ENCODE measurements around the gene OPRM1.

DNA sequence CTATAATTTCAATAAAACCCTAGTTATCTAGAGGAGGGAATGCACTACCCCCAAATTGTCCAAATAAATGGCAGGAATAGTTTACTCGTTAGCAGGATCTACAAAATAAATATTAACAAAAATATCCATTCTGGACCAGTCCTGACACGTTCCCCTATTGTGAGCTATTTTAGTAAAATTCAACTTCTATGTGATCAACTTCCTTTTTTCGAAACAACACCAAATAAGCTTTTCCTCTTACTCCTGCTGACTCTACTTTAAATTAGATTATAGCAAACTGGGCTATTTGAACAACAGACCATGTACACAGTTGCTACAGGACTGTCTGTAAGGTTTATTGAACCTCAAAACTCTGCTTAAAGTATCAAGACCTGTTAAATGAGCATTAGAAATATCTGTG is 163.3 kb downstream of the OPRM1 start:
- TF ChIP-seq TAF1 (IDR thresholded peaks at IDR 0.05; ENCODE audit: borderline replicate concordance, insufficient read depth, low read length) (no peak), POLR2AphosphoS5 (IDR thresholded peaks at IDR 0.05; ENCODE audit: low read depth, low read length) (no peak), FOXP2 (optimal IDR thresholded peaks at IDR 0.05; ENCODE audit: borderline replicate concordance, extremely low read depth, extremely low read length, insufficient read depth) (no peak), REST (IDR thresholded peaks at IDR 0.05; ENCODE audit: insufficient read depth in 1 of 2, low read depth in 2 of 2, low read length in 2 of 2) (no peak)
